ENCODE results near the gene MIGA1. TPM values are rescaled to one million over a fixed set of nuclear protein-coding genes. Genes with fewer than 3 reads are reported as not detected.
"Not testable (repeated sequence)": the region's sequence is repeated elsewhere in the genome, so short reads cannot be mapped to it uniquely, and the experiment has no call there.

Gene MIGA1
- total RNA-seq, 1 donor from 2014 or later = 16.5 TPM

DNA sequence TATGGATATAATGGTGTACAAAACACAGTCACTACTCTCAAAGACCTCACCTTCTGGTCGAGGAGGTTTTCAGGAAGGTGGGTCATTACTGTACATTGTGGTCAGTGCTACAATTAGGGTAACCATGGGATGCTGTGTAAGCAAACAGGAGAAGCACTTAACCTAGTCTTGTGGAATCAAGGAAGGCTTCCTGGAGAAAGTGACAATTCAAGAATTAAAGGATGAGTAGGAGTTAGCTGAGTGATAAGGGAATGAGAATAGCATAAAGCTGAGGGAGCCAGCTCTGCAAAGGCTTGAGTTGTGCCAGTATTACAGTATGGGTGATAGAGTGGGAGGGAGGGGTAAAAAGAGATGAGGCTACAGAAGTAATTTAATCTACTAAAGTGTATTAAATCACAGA lies 126.2 kb downstream of the MIGA1 start:
- H3K9me3 ChIP-seq = no peaks in the 10 kb centered on the region
- no peak for TF ChIP-seq CTCF (IDR thresholded peaks at IDR 0.05)
- no peak overlapping the region for H3K27ac ChIP-seq
- H3K4me1 ChIP-seq = peaks cover 1% of the 10 kb centered on the region
- no peak overlapping the region for H3K4me3 ChIP-seq
- no peaks in the 10 kb centered on the region for H3K27me3 ChIP-seq (ENCODE audit: low read depth)
- ATAC-seq (no peak), DNase-seq (no peak)
- intact Hi-C loops (cut with DNase I) = no loop called here
- no peaks in the 10 kb centered on the region for H3K36me3 ChIP-seq

GRCh38 chr1:77906019-77906545 lies 126.6 kb downstream of the MIGA1 start:
- intact Hi-C loops (cut with DNase I) = no loop called here
- ATAC-seq = no peak
- H3K27ac ChIP-seq = no peak overlapping the region

DNA sequence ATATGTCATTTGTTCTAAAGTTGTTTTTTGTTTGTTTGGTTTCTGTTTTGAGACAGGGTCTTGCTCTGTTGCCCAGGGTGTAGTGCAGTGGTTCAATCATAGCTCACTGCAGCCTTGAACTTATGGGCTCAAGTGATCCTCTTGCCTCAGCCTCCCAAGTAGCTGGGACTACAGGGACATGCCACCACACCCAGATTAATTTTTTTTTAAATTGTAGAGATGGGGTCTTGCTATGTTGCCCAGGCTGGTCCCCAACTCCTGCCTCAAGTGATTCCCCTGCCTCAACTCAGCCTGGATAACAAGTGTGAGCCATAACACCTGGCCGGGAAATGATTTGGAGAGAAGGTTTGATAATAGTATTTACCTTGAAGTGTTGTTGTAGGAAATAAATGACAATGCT lies 127.2 kb downstream of the MIGA1 start:
- H3K27ac ChIP-seq = no peak overlapping the region
- no peak for DNase-seq

More at GRCh38 chr1:77906019-77906545, 126.6 kb downstream of the MIGA1 start:
- Histone ChIP-seq H3K36me3 (no peaks in the 10 kb centered on the region), H3K4me1 (no peaks in the 10 kb centered on the region), H3K4me3 (no peak overlapping the region), H3K9me3 (no peaks in the 10 kb centered on the region), H3K27me3 (ENCODE audit: low read depth) (no peaks in the 10 kb centered on the region)
- TF ChIP-seq CTCF (IDR thresholded peaks at IDR 0.05) = no peak
- DNase-seq = no peak

GRCh38 chr1:77910116-77910515 lies 130.7 kb downstream of the MIGA1 start:
- ATAC-seq (no peak), DNase-seq (no peak)
- H3K27me3 ChIP-seq (ENCODE audit: low read depth) = no peaks in the 10 kb centered on the region
- H3K27ac ChIP-seq = no peak overlapping the region
- no peaks in the 10 kb centered on the region for H3K4me1 ChIP-seq
- no peaks in the 10 kb centered on the region for H3K36me3 ChIP-seq
- H3K4me3 ChIP-seq = no peak overlapping the region
- intact Hi-C loops (cut with DNase I) = no loop called here
- H3K9me3 ChIP-seq = no peaks in the 10 kb centered on the region
- no peak for TF ChIP-seq CTCF (IDR thresholded peaks at IDR 0.05)

More for the DNA sequence above, 127.2 kb downstream of the MIGA1 start:
- H3K36me3 ChIP-seq = no peaks in the 10 kb centered on the region
- intact Hi-C loops (cut with DNase I) = no loop called here
- no peak for ATAC-seq
- no peaks in the 10 kb centered on the region for H3K9me3 ChIP-seq
- no peaks in the 10 kb centered on the region for H3K4me1 ChIP-seq
- no peak for TF ChIP-seq CTCF (IDR thresholded peaks at IDR 0.05)
- no peaks in the 10 kb centered on the region for H3K27me3 ChIP-seq (ENCODE audit: low read depth)
- no peak overlapping the region for H3K4me3 ChIP-seq

DNA sequence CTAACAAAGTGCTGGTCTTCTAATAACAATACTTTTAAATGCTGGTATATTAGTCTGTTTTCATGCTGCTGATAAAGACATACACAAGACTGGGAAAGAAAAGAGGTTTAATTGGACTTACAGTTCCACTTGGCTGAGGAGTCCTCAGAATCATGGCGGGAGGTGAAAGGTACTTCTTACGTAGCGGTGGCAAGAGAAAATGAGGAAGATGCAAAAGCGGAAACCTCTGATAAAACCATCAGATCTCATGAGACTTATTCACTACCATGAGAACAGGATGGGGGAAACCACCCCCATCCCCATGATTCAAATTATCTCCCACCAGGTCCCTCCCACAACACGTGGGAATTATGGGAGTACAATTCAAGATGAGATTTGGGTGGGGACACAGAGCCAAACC lies 139.5 kb downstream of the MIGA1 start:
- DNase-seq; H3K27me3 ChIP-seq (ENCODE audit: low read depth); H3K9me3 ChIP-seq; intact Hi-C loops (cut with DNase I); H3K4me1 ChIP-seq; H3K27ac ChIP-seq; ATAC-seq; H3K4me3 ChIP-seq: not testable (repeated sequence)
- peaks cover 12% of the 10 kb centered on the region for H3K36me3 ChIP-seq

DNA sequence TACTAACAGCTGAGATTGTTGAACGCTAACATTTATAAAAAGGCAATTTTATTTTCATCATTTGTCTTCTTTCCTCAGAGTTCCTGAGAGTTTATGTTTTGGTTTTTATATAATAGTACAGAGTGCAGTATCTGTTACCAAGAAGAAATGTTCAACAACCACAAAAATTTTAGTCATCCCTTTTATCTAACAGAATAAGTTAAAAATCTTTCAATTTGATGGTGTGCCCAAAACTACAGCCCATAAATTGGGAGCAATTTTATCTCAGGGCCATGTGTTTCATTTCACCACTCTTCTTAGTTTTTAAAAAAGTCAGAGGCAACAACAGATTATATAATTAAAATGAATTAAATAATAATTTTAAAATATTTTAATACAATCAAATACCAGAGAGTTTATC lies 146.1 kb downstream of the MIGA1 start:
- Histone ChIP-seq H3K4me3 (no peak overlapping the region), H3K27me3 (ENCODE audit: low read depth) (no peaks in the 10 kb centered on the region), H3K27ac (no peak overlapping the region), H3K9me3 (no peaks in the 10 kb centered on the region), H3K36me3 (peaks cover 12% of the 10 kb centered on the region), H3K4me1 (no peaks in the 10 kb centered on the region)
- intact Hi-C loops (cut with DNase I) = no loop called here
- TF ChIP-seq CTCF (IDR thresholded peaks at IDR 0.05) = no peak
- no peak for ATAC-seq
- DNase-seq = no peak

Data from lower lobe of right lung (tissue), 2 donors.